Measurements from ENCODE around the gene CDH4.

CDH4 gene

DNA sequence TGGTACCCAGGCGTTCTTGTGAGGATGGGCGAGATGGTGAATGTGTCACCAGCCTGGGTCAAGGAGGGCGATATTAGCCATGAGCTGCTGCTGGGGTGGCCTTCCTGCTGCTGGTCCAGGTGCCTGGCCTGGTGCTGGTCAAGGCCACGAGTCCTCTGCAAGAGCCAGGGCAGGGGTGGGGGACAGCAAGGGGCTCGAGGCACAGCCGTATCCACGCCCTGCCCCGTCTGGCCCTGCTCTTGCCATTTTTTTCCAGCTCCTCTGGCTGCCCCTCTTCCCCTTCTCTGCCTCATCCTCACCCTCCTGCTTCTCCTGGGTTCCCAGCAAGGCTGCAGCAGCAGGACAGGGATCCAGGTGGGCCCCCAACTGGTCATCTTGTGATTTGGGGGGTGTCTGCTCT lies 51.2 kb downstream of the CDH4 start:
- no peak for DNase-seq

DNA sequence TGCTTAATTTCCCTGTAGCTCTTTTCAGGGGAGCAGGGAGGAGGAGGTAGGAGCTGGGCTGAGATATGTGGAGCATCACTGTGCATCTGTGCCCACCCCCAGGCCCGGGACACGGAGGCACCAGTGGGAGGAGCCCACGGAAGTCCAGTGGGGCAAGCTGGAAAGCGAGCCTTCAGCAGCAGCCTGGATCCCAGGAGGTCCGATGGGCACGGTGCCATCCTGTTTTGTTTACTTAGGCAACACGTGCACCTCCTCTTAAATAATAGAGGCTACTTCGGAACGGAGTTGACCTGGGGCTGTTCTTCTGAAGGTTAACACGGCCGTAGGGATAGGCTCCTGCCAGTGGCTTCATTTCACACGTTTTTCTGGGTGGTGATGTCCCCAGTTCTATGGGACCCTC lies 51.6 kb downstream of the CDH4 start:
- DNase-seq, result no peak

DNA sequence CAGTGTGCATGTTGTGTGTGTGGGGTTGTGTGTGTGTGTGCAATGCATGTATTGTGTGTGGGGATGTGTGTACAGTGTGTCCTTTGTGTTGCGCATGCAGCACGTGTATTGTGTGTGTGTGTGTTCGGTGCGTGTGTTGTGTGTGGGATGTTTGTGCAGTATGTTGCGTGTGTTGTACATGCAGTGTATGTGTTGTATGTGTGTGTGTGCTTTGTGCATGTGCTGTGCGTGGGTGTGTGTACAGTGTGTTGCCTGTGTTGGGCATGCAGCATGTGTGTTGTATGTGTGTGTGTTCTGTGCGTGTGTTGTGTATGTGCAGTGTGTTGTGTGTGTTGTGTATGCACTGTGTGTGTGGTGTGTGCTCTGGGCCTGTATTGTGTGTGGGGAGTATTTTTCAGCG lies 52.7 kb downstream of the CDH4 start:
- DNase-seq, result no peak

DNA sequence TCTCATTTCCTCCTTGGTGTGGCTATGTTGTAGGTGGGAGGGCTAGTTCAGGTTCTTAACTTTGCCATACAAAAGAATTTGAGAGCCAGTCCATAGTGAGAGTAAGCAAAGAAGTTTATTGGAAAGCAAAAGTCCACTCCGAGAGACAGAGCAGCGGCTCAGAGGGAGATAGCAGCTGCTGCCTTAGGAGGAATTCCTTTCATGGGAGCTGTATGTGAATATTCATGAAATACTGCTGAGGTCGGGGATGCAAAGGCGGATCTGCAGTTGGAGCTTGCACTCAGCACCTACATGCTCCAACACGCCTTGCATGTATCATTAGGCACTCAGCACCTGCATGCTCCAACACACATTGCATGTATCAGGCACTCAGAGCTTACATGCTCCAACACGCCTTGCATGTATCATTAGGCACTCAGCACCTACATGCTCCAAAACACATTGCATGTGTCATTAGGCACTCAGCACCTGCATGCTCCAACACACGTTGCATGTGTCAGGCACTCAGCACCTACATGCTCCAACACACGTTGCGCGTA lies 54.9 kb downstream of the CDH4 start:
- DNase-seq, result no peak

DNA sequence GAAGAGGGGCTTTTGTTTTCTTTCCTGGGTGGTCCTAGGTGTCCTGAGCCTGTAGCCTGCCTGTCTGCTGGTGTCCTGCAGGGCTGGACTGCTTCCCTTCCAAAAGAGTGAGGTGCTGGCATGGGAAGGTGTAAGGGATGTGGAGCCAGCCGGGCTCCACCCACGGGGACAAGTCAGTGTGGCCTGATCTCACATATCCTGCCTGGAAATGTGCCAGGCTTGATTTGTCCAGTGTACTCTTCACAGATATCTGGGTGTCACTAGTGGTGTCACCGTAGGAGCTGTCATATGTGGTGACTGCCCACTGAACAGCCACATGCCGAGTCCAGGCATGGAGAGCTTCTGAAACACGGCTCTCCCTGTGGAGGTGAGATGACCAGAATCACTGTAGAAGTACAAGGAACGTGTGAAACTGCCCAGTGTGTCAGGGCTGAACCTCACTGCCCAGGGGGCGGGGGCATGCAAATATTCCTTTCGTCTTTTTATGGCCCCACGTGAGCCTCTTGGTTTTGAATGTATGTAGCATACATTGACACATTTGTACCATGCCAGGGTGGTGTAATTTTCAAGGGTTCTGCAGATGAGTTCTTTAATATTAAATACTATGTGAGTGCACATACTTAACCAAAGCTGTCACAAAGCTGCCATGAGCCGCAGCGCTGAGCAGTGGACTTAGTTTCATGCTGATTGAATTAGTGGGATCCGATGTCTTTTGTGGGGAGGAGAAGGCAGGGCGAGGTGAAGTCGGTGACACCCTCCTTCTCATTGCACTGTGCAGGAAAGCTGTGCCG lies 55.8 kb downstream of the CDH4 start:
- DNase-seq, result no peak

DNA sequence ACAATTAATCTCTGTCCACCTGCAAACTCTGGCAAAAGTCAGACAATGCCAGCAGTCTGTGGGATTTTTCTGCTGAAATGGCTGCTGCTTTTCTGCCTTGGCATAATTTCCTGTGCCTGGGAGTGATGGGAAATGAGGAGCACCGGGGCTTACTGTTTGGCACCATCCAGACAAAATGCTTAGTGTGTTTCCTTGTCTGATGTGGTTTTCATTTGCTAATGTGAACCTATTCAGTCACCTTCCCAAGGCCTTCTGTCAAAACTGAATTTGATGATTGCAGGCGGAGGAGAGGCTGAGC lies 56.4 kb downstream of the CDH4 start:
- DNase-seq, result no peak

DNA sequence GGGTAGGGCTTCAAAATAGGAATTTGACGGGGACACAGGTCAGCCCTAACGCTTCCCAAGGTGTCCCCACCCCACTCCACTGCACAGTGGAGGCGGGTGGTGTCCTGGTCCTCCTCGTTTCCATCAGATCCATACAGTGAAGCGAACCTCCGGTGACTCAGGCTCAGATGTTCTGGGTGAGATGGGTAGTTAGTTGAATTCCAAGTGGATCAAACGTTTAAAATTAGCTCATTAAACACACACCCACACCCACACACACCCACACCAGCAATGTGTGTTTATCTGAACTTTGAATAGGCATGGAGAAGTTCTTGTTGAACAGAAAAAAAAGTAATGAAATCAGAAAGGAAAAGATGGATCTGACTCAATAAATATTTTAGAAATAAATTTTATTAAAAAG lies 58.9 kb downstream of the CDH4 start:
- DNase-seq, result no peak

DNA sequence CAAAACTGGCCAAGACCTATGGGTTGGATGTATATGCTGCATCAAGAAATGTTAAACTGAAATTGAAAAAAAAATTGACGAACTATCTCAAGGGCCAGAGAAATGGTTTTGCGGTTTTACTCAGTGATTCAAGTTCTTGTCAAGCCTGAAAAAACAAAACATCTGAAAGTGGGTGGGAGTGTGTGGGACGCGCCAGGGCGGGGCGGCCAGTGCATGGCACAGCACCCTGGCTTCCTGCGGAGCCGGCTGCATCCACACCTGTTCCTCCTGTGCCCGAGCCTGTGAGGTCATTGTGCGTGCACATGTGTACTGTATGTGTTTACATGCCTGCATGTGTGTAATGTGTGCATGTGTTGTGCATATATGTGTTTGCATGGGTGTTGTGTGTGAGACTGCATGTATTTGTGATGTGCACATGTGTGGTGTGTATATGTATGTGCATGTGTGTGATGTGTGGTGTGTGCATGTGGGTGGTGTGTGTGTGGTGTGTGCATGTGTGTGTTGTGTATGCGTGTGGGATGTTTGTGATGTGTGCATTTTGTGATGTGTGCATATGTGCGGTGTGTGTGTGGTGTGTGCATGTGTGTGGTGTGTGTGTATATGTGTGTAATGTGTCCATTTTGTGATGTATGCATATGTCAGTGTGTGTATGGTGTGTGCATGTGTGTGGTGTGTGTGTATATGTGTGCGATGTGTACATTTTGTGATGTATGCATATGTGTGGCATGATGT lies 59.8 kb downstream of the CDH4 start:
- DNase-seq, result no peak

DNA sequence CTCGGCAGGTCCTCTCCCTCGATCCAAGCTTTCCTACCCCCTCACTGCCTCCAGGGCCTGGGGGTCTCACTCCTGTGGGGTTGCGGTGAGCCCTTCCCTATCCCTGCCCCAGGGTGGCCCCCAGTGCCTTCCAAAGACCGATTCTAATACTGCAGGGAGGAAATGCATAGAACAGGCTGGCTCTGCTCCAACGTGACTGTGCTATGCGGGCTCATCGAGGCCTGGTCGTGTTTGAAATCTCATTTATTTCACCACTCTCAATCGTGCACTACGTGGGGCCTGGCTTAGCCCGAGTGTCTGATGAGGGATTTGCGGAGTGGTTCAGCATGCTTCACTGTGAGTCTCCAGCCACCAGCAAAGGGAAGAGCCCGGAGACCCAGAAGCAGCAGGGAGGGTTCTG lies 60.9 kb downstream of the CDH4 start:
- no peak for DNase-seq

DNA sequence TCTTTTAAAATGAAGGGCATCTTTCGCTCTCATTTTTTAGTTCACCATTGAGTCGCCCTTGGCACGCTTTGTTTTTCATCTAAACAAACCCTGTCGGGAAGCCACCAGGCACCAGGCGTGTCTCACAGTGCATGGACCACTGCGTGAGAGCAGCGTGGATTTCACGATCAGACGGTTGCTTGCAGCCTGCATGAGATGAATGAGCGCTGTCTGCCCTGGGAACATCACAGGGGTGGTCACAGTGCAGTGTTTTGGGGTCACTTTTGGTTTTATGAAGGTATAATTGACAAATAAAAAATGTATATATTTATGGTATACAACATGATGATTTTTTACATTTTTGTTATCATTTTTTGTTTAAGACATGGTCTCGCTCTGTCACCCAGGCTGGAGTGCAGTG lies 61.3 kb downstream of the CDH4 start:
- DNase-seq, result no peak

DNA sequence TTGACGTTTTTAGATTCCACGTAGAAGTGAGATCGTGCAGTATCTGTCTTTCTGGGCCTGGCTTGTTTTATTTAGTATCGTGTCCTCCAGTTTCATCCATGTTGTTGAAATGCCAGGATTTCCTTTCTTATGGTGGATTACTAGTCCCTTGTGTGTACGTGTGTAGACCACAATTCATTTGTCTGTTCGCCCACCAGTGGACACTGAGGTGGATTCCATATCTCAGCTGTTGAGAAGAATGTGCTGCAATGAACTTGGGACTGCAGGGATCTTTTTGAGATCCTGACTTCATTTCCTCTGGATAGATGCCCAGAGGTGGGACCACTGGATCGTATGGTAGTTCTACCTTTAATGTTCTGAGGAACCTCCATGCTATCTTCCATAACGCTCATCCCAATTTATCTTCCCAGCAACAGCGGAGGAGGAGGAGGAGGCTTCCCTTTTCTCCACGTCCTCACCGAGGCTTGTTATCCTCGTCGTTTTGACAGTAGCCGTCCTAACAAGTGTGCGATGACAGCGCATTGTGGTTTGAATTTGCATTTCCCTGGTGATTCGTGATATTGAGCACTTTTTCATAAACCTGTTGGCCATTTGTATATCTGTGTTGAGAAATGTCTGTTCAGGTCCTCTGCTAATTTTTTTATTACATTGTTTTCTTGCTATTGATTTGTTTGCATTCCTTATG lies 62.4 kb downstream of the CDH4 start:
- no peak for DNase-seq

DNA sequence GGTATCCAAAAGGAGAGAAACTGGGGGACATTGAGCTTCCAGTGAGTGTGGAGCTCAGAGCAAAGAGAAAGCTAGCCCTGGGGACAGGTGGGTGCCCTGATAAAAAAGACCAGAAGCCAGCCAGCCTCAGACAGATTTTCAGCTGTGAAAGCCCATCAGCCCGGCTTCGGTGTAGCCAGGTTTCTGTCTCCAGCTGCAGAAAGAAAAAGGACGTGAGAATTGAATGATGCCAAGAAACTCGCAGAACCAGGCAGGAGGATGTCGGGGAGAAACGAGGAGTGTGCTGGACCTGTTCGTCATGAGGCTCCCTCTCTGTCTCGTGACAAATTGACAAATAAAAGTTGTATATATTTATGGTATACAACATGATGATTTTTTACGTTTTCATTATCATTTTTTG lies 63.3 kb downstream of the CDH4 start:
- no peak for DNase-seq

DNA sequence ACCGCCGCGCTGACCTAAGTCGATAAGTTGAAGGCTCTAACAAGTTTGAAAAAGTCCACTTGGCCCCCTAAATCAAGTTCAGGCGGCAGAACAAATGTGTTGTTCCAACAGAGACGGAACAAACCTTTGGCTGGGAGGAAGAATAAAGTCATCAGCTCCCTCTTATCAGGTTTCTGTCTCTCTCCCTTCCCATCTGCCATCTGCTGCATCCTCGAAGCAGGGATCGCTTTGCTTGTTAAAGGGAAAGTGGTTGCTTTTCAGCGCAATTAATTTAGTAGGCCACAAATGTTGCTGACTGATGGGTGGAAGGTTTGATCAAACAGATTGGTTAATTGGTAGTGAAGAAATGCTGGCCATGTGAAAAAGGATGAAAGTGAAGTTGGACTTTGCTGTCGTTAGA lies 64.3 kb downstream of the CDH4 start:
- no peak for DNase-seq

DNA sequence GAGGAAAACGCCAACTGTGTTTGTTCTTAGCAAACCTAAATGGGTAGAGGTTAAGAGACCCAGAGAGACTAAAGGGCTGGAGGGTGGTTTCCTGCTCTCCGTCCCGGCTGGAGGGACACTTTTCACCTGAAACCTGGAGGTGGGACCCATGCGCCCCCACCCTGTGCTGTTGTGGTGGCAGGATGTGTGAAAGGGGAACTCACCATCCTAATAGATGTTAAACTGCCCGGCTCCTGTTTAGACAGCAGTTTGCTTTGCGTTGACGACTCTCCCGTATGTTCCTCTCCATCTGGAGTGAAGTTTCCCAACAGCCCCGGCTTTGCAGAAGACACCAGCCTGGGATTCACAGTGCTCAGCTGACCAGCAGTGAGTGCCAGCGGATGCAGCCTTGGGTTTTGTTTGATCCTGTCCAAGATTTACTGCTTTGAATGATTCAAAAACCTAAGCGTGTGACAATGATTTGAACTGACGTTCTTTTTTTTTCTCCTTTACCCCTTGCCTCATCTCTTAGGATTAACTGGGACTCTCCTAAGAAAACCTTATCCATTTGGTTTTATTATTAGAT lies 66.0 kb downstream of the CDH4 start:
- no peak for DNase-seq

DNA sequence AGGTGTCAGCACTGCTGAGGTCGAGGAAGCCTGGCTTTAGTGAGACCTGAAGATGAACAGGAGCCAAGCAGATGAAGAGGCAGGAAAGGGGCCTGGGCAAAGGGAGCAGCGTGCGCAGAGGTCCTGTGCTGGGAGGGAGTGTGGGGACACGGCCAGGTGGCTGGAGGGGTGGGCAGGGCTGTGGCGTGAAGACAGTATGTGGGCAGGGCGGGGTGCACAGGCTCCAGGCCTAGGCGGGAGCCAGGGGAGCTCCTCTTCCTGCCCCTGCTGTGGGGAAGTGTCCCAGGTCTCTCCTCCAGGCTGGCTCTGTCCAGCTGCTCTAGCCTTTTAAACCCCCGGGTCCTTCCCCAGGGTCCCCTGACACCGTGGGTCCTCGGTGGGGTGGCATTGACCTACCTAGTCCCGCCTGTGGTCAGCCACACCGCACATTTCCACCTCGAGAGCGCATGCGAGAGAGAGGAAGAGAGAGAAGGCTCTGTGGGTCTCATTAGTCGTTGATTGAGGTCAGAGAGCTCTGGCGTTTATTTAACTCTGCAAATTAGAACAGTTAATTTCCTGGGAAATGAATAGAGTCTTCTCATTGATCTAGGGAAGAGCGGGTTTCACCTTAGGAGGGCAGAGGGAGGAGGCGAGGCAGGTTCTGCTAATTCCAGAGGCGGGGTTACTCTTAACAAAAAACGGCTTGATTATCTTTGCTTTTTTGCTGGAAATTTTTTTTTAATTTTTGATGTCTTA lies 68.8 kb downstream of the CDH4 start:
- no peak for DNase-seq

DNA sequence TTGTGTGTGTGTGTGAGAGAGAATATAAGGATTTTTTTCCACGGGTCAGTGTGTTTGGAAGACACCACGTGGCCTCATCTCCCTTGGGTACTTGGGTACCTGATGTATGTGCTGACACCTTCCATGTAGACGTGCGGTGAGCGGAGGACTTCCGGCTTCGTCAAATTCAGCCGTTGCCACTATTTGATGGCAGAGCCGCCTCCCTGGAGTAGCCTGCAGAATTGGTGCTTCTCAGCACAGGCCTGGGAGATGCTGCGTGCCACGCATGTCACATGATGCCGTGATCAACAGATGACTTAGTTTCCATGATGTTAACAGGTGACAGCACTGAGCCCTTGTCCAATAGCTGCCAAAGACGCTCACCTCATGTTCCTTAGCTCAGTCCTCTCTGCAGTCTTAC lies 69.4 kb downstream of the CDH4 start:
- no peak for DNase-seq

DNA sequence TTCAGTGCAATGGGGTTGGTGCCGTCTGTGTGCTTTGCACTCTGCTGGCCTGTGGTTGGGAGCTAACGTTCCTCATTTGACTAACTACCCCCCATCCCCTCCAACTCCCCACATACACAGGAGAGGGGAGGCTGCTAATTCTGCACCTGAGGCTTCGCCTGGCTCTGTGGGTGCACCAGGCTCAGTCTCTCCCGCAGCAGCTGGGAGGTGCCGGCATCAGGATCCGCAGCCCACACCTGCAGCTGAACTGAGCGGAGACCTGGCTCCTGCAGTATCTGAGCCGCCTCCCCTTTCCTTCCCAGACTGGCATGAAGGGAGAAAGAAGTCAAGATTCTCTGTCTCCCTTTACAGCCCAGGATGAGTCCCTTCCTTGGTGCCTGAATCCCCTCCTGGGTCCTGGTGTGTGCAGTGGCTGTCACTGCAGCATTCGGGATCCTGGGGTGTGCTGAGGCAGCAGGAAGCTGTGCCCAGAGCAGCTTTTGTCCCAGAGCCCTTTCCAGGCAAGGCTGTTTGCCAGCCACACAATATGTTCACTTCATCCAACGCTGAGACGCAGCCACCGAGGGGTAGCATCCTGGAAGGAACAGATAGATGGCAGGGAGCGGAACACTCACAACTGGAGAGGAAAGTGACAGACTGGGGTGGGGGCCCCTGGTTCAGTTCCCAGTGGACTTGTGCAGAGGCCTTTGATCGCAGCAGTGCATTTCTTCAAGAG lies 70.2 kb downstream of the CDH4 start:
- DNase-seq, result no peak

DNA sequence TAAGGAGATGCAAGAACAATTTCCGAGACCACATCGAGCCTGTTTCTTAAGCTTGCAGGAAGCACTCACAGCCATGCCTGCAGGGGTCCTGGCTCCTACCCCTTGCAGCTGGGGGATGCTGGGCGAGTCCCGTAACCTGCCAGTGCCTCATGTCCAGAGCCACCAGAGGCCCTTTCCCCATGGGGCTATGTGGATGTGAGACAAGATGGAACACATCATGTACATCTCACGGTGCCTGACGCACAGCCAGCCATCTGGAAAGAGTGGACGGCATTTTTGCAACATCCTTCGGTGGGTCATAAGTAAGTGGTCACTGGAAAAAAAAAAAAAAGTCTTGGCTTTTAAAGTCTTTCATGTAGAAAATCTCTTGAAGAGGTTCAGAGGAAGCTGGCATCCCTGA lies 72.8 kb downstream of the CDH4 start:
- DNase-seq, result no peak

DNA sequence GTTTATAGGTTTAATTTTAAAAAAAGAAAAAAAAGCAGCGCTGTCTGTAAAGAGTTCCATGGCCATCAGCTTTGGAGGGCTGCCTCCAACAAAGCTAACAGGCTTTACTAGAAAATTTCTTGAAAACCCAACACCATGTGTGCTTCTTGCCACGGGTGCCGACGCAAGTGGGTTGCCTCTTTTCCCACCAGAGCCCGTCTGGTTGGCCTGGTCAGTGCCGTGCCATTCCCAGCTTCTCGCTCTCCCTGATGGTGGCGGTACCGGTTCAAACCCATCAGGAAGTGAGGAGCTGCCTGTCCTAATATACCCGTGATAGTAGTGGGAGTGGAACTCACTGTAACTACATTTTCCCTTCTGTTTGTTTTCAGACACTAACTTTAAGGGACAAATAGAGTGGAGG lies 73.7 kb downstream of the CDH4 start:
- DNase-seq, result no peak

DNA sequence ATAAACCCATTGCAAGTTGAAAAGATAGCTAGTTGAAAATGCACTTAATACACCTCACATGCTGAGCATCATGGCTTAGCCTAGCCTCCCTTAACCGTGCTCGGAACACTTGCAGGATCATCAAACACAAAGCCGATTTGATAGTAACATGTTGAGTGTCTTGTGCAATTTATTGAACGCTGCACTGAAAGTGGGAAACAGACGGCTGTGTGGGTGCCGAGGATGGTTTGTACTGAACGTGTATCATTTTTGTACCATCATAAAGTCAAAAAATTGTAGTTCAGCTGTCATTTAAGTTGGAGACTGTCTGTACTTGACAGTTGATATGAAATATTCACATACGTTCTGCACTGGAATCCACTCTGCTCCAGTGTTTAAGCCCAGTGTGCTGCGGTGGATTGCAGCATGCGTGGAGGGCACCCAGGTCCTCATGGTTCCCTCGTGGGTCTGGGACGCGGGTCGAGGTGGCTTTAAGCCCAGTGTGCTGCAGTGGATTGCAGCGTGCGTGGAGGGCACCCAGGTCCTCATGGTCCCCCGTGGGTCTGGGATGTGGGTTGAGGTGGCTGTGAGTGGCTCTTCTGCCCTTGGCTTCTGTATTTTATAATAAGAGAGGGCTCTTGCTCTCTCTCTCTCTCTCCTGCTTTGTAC lies 77.0 kb downstream of the CDH4 start:
- no peak for DNase-seq

DNA sequence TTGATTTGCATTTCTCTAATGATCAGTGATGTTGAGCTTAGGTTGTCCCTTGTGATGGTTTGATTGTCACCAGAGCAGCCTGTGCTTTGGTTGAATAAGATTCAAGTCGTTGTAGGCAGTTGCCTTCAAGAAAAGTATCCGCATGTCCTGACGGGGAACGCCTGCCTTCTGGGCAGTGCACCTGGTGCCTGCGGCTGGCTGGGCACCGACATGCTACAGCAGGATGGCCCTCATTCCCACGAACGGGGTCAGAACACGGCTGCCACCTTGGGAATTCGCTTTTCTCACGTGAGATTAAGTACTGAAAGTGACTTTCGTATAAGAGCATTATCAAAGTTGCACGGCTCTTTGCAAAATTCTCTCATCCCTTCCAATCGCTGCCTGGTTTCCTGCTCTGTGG lies 78.4 kb downstream of the CDH4 start:
- DNase-seq, result no peak

DNA sequence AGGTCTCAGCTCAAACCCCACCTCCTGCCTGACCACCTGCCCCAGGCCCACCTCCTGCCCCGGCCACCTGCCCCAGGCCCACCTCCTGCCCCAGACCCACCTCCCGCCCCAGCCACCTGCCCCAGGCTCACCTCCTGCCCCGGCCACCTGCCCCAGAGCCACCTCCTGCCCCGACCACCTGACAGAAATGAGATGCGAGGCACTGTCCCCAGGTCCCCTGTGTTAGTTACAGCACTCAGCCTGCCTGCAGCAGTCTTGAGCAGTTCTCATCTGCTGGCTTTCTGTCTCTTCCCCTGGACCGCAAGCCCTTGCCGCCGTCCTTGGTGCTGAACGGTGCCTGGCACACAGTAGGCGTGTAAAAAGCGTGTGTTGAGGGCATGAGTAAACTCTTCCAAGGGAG lies 79.5 kb downstream of the CDH4 start:
- no peak for DNase-seq

Measured in SHP77 (cell line).